Measurements from ENCODE around the gene M1AP. TPM values are rescaled to one million over a fixed set of nuclear protein-coding genes. Genes with fewer than 3 reads are reported as not detected.
A peak's percentile ranks its signal among the peaks of the same experiment; 100 is the strongest.

M1AP gene
- total and polyA plus RNA-seq, 10 donors: 0.26 to 2.0 (median 0.65) TPM

- Histone ChIP-seq H3K27me3 (replicated peaks in 1 of 7) (no peaks in the 10 kb centered on the region), H3K4me3 (peak overlapping the region; percentile 75 to 99 (median 86)), H3K9me3 (no peaks in the 10 kb centered on the region), H3K4me1 (peaks cover 7 to 74% (median 35%) of the 10 kb centered on the region in 6 donors), H3K27ac (peak overlapping the region; percentile 80 to 96 (median 92)), H3K36me3 (peaks cover 0 to 25% (median 9%) of the 10 kb centered on the region in 6 donors)
- peak; percentile 86 for DNase-seq
- intact Hi-C loops (cut with DNase I; ENCODE audit: low total_unique reads): no loop called here
- TF ChIP-seq CTCF (IDR thresholded peaks at IDR 0.05 in 8 of 11, conservative IDR thresholded peaks at IDR 0.05 in 3 of 11) (no peak), POLR2A (IDR thresholded peaks at IDR 0.05) (no peak)
- WGBS, 5 donors: 42 to 80% (median 60%) methylated on average over 1 to 17 of the region's 17 CpGs
Measured at GRCh38 chr2:74555610-74556103, 92.5 kb downstream of the M1AP start.

- Histone ChIP-seq H3K27me3 (replicated peaks in 1 of 7) (peaks cover 0 to 4% (median 0%) of the 10 kb centered on the region in 7 donors), H3K36me3 (peaks cover 0 to 25% (median 9%) of the 10 kb centered on the region in 6 donors), H3K4me1 (peaks cover 7 to 73% (median 36%) of the 10 kb centered on the region in 6 donors), H3K4me3 (peak overlapping the region; percentile 75 to 99 (median 86)), H3K27ac (peak overlapping the region; percentile 80 to 96 (median 92)), H3K9me3 (no peaks in the 10 kb centered on the region)
- TF ChIP-seq CTCF (IDR thresholded peaks at IDR 0.05 in 8 of 11, conservative IDR thresholded peaks at IDR 0.05 in 3 of 11): peak in 1 of 11 experiments; percentile 13
- no peak for TF ChIP-seq POLR2A (IDR thresholded peaks at IDR 0.05)
- peak in 1 of 3 donors; percentile 3 for TF ChIP-seq POLR2AphosphoS5 (IDR thresholded peaks at IDR 0.05)
- 0 to 2% (median 1%) methylated on average over 40 to 58 of the region's 58 CpGs for WGBS, 5 donors
- DNase-seq: peak; percentile 94
- intact Hi-C loops (cut with DNase I; ENCODE audit: low total_unique reads): no loop called here
Measured at GRCh38 chr2:74554820-74555531, 93.2 kb downstream of the M1AP start.

- peaks cover 0 to 25% (median 9%) of the 10 kb centered on the region in 6 donors for H3K36me3 ChIP-seq
- intact Hi-C loops (cut with DNase I; ENCODE audit: low total_unique reads): no loop called here
- TF ChIP-seq CTCF (IDR thresholded peaks at IDR 0.05 in 8 of 11, conservative IDR thresholded peaks at IDR 0.05 in 3 of 11) (peak in 3 of 11 experiments; percentile 17 to 23 (median 18)), POLR2AphosphoS5 (IDR thresholded peaks at IDR 0.05) (peak; percentile 87 to 89 (median 89)), POLR2A (IDR thresholded peaks at IDR 0.05) (peak in 1 of 3 donors; percentile 42)
- 1 to 4% (median 1%) methylated on average over 13 to 73 of the region's 73 CpGs for WGBS, 5 donors
- peak; percentile 97 for DNase-seq
- H3K4me1 ChIP-seq: peaks cover 13 to 79% (median 44%) of the 10 kb centered on the region in 6 donors
- H3K27ac ChIP-seq: peak within 1 kb of the TSS; percentile 80 to 96 (median 92)
- peak within 1 kb of the TSS; percentile 75 to 99 (median 86) for H3K4me3 ChIP-seq
- peaks cover 0 to 12% (median 5%) of the 10 kb centered on the region in 7 donors for H3K27me3 ChIP-seq (replicated peaks in 1 of 7)
- H3K9me3 ChIP-seq: no peaks in the 10 kb centered on the region
Measured at GRCh38 chr2:74553892-74554819, 94.0 kb downstream of the M1AP start, which contains the start of the genes DOK1 and LOXL3. Gene DOK1 (plus strand): TSS chr2:74554720. CDS start chr2:74554755, 35 bp downstream. Gene LOXL3 (minus strand): TSS chr2:74553942. CDS start chr2:74552634, 1,308 bp downstream.

Measured in spleen (tissue), 11 donors.